ENCODE results near the gene NRL. TPM values are rescaled to one million over a fixed set of nuclear protein-coding genes. Genes with fewer than 3 reads are reported as not detected.
"Not testable (repeated sequence)": the region's sequence is repeated elsewhere in the genome, so short reads cannot be mapped to it uniquely, and the experiment has no call there.

Gene NRL
- total and polyA plus RNA-seq, 2 donors, result 0.85 to 2.9 TPM

- 49% methylated on average over 5 of the region's 5 CpGs for WGBS
- DNase-seq (ENCODE audit: extremely low spot score), result no peak
- H3K27ac ChIP-seq (ENCODE audit: low read depth), result no peak overlapping the region
- H3K36me3 ChIP-seq (ENCODE audit: insufficient read depth), result no peaks in the 10 kb centered on the region
- no peak overlapping the region for H3K4me3 ChIP-seq (ENCODE audit: low read depth, low read length)
- H3K4me1 ChIP-seq (ENCODE audit: insufficient read depth), result no peaks in the 10 kb centered on the region
Measured at GRCh38 chr14:24108336-24108874, 6.3 kb downstream of the NRL start.

DNA sequence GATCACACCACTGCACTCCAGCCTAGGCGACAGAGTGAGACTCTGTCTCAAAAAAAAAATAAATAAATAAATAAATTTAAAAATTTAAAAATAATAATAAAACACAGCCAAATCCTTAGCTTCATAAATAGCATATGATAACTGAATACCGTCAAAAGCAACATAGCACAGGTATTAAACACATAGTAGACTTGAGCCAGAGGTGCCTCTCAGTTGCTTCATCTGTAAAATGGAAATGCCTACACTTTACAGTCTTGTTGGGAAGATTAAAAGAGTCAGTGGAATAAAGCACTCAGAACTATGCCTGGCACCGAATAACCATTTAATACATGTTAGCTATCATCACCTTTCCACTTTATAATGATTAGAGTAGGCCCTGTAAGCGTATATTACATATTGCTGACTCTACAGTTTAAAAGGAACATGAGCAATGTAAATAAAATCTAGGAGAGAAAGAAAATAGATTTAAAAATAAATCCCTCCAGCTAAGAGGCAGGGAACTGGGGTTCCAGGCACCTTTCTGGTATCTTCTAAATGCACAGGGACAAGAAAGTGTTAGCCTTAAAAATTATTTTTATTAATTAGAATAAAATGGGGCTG is 8.0 kb downstream of the NRL start:
- 81% methylated on average over 4 of the region's 4 CpGs for WGBS
- no peak overlapping the region for H3K27ac ChIP-seq (ENCODE audit: low read depth)
- H3K4me1 ChIP-seq (ENCODE audit: insufficient read depth), result no peaks in the 10 kb centered on the region
- DNase-seq (ENCODE audit: extremely low spot score), result no peak
- no peak overlapping the region for H3K4me3 ChIP-seq (ENCODE audit: low read depth, low read length)
- H3K36me3 ChIP-seq (ENCODE audit: insufficient read depth), result no peaks in the 10 kb centered on the region

DNA sequence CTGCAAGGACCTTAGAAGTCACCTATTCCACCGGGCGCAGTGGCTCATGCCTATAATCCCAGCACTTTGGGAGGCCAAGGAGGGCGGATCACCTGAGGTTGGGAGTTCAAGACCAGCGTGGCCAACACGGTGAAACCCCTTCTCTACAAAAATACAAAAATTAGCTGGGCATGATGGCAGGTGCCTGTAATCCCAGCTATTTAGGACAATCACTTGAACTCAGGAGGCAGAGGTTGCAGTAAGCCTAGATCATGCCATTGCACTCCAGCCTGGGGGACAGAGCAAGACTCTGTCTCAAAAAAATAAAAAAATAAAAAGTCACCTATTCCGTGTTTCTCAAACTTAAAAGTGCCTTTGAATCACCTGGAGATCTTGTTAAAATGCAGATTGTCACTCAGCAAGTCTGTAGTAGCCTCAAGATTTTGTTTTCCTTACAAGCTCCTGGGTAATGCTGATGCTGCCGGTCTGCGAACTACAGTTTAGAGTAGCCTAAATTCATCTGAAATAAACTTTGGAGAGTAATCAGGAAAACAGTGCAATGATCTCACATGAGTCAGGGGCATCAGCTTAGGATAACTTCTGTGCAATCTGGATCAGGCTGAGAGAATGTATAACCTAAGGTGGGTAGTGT is 9.0 kb downstream of the NRL start:
- not testable (repeated sequence) for H3K36me3 ChIP-seq (ENCODE audit: insufficient read depth); H3K4me3 ChIP-seq (ENCODE audit: low read depth, low read length); DNase-seq (ENCODE audit: extremely low spot score); H3K4me1 ChIP-seq (ENCODE audit: insufficient read depth); H3K27ac ChIP-seq (ENCODE audit: low read depth)
- WGBS, result 90% methylated on average over 8 of the region's 8 CpGs

DNA sequence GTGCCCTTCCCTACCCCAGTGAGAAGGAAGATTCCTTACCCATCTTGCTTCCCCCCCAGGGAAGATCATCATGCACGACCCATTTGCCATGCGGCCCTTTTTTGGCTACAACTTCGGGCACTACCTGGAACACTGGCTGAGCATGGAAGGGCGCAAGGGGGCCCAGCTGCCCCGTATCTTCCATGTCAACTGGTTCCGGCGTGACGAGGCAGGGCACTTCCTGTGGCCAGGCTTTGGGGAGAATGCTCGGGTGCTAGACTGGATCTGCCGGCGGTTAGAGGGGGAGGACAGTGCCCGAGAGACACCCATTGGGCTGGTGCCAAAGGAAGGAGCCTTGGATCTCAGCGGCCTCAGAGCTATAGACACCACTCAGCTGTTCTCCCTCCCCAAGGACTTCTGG is 11.3 kb downstream of the NRL start:
- Histone ChIP-seq H3K4me1 (ENCODE audit: insufficient read depth) (no peaks in the 10 kb centered on the region), H3K4me3 (ENCODE audit: low read depth, low read length) (no peak overlapping the region), H3K36me3 (ENCODE audit: insufficient read depth) (no peaks in the 10 kb centered on the region), H3K27ac (ENCODE audit: low read depth) (no peak overlapping the region)
- DNase-seq (ENCODE audit: extremely low spot score), result no peak
- 93% methylated on average over 13 of the region's 13 CpGs for WGBS

DNA sequence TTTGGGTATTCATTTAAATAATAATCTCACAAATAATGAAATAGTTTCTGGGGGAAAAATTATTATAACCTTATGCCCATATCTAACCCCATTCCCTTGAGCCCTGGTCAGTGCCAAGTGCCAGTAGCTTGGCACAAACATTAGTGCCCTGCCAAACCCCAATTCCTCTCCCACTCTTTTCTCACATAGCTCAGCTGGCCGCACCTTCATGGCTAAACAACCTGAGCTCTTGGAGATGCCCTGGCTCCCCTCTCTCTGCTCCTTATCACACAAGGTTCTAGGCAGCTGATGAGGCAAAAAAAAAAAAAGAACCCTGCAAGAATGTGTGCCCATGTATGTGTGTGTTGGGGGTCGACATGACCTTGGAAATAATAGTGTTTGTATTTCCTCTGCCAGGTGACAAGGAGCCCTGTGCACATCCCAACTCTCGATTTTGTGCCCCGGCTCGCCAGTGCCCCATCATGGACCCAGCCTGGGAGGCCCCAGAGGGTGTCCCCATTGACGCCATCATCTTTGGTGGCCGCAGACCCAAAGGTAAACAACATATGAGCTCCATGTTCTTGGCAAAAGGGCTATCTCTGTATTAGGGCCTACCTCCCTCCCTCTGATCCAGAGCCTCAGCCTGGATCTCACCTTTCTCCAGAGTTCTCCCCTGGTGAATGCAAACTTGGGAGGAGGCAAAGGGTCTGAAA is 12.2 kb downstream of the NRL start:
- WGBS, result 93% methylated on average over 7 of the region's 7 CpGs
- H3K4me1 ChIP-seq (ENCODE audit: insufficient read depth), result no peaks in the 10 kb centered on the region
- H3K4me3 ChIP-seq (ENCODE audit: low read depth, low read length), result no peak overlapping the region
- DNase-seq (ENCODE audit: extremely low spot score), result no peak
- H3K36me3 ChIP-seq (ENCODE audit: insufficient read depth), result no peaks in the 10 kb centered on the region
- no peak overlapping the region for H3K27ac ChIP-seq (ENCODE audit: low read depth)

DNA sequence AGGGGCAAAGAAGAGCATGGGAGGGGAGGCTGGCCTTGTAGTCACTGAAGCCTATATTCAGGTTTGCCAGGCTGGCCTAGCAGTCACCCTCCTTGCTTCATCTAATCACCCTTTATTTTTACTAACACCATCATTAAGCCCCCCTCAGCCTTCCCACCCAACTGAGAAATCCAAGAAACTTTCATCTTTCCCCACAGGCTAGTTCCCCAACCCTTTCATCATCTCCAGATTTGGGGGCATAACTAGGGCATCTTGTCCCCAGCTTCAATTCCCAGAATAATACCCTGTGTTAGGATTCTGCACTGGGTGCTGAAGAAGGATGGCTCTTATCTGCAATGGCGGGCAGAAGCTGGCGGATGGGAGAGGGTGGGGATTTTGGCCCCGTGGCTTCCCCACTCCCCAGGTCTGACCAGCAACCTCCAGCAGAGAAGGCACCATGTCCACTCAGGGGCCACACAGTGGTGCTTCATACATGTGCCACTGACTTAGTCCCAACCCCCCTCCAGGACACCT is 13.7 kb downstream of the NRL start:
- Histone ChIP-seq H3K4me1 (ENCODE audit: insufficient read depth) (no peaks in the 10 kb centered on the region), H3K27ac (ENCODE audit: low read depth) (no peak overlapping the region), H3K36me3 (ENCODE audit: insufficient read depth) (no peaks in the 10 kb centered on the region), H3K4me3 (ENCODE audit: low read depth, low read length) (no peak overlapping the region)
- 96% methylated on average over 3 of the region's 3 CpGs for WGBS
- DNase-seq (ENCODE audit: extremely low spot score), result no peak

- 85% methylated on average over 4 of the region's 4 CpGs for WGBS
- no peaks in the 10 kb centered on the region for H3K4me1 ChIP-seq (ENCODE audit: insufficient read depth)
- no peak overlapping the region for H3K27ac ChIP-seq (ENCODE audit: low read depth)
- H3K36me3 ChIP-seq (ENCODE audit: insufficient read depth), result no peaks in the 10 kb centered on the region
- no peak overlapping the region for H3K4me3 ChIP-seq (ENCODE audit: low read depth, low read length)
- no peak for DNase-seq (ENCODE audit: extremely low spot score)
Measured at GRCh38 chr14:24100197-24100981, 14.4 kb downstream of the NRL start.

GRCh38 chr14:24098927-24099813 is 15.6 kb downstream of the NRL start:
- H3K27ac ChIP-seq (ENCODE audit: low read depth), result no peak overlapping the region
- DNase-seq (ENCODE audit: extremely low spot score), result no peak
- no peaks in the 10 kb centered on the region for H3K4me1 ChIP-seq (ENCODE audit: insufficient read depth)
- H3K4me3 ChIP-seq (ENCODE audit: low read depth, low read length), result no peak overlapping the region
- WGBS, result 90% methylated on average over 17 of the region's 17 CpGs
- H3K36me3 ChIP-seq (ENCODE audit: insufficient read depth), result no peaks in the 10 kb centered on the region

DNA sequence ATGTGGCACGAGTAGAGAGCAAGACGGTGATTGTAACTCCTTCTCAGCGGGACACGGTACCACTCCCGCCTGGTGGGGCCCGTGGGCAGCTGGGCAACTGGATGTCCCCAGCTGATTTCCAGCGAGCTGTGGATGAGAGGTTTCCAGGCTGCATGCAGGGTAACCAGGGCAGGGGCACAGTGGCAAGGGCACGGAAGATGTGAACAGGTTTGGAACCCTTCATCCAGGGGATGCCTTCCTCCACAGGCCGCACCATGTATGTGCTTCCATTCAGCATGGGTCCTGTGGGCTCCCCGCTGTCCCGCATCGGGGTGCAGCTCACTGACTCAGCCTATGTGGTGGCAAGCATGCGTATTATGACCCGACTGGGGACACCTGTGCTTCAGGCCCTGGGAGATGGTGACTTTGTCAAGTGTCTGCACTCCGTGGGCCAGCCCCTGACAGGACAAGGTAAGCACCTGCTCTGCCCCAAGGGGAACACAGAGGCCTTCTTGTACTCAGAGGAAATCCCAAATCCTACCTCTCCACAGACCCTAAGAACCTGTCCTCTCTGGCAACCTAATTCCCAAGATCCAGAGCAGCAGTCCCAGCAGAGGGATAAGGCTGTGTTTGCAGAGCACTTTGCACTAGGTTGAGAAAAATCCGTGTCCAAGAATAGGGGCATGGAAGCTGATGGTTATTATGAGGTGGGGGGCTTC is 16.4 kb downstream of the NRL start:
- DNase-seq (ENCODE audit: extremely low spot score), result no peak
- no peaks in the 10 kb centered on the region for H3K4me1 ChIP-seq (ENCODE audit: insufficient read depth)
- H3K4me3 ChIP-seq (ENCODE audit: low read depth, low read length), result no peak overlapping the region
- H3K27ac ChIP-seq (ENCODE audit: low read depth), result no peak overlapping the region
- 95% methylated on average over 16 of the region's 16 CpGs for WGBS
- H3K36me3 ChIP-seq (ENCODE audit: insufficient read depth), result no peaks in the 10 kb centered on the region

DNA sequence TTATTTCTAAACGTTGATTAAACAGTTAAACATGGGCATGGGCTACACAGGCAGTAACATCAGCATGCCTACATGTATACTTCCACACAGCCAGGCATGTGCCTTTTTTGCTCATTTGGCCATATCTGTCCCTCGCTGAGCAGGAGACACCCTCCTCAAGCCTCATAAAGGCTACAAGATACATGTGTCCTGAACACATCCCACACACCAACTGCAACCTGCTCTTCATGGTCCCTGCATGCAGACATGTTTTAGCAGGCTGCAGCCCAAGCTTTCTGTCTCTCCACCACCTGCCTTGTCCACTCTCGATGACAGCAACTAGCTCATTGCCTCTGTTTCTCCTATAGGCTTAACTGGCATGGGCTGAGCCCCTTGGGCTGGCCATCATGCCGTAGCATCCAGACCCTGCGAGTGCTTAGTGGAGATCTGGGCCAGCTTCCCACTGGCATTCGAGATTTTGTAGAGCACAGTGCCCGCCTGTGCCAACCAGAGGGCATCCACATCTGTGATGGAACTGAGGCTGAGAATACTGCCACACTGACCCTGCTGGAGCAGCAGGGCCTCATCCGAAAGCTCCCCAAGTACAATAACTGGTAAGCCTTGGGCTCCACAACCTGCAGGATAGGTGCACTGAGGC is 18.1 kb downstream of the NRL start:
- no peaks in the 10 kb centered on the region for H3K36me3 ChIP-seq (ENCODE audit: insufficient read depth)
- H3K4me3 ChIP-seq (ENCODE audit: low read depth, low read length), result no peak overlapping the region
- WGBS, result 96% methylated on average over 8 of the region's 8 CpGs
- no peak overlapping the region for H3K27ac ChIP-seq (ENCODE audit: low read depth)
- no peaks in the 10 kb centered on the region for H3K4me1 ChIP-seq (ENCODE audit: insufficient read depth)
- DNase-seq (ENCODE audit: extremely low spot score), result no peak

DNA sequence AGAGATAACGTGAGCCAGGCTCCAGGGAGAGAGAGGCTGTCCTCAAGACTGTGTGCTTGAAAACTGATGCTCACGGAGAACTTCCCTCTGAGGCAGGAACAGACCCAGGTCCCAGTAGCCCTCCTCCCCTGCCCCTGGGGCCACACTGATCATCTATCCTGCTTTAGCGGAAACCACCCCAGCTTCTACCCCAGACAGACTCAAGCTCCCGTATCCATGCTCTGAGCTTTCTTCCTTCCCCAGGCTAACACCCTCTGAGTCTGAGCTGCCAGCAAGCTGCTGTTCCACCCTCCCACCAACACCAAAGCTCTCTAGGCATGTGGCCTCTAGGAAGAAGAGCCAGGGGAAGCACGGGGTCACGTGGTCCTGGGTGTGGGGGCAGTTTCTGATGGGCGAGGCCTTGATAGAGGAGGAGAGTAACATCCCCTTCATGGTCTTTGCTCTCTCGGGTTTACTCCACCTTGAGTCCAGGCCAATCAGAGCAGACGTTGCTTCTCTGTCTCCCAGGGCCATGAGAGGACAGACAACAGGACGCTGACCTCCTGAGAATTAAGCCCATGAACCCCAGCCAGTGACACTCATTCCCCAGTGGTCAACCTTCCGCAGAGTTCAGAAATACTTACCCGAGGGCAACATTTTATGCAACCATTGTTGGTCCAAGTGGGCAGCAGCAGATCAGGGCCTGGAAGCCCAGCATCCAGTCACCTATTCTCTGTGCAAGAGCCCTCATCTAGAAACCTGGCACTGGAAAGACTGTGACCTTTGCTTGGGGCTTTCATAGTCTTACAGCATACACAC is 19.3 kb downstream of the NRL start:
- WGBS, result 60% methylated on average over 12 of the region's 12 CpGs

More for the DNA sequence above, 19.3 kb downstream of the NRL start:
- no peaks in the 10 kb centered on the region for H3K4me1 ChIP-seq (ENCODE audit: insufficient read depth)
- no peaks in the 10 kb centered on the region for H3K36me3 ChIP-seq (ENCODE audit: insufficient read depth)
- no peak for DNase-seq (ENCODE audit: extremely low spot score)
- peak overlapping the region; percentile 80 for H3K4me3 ChIP-seq (ENCODE audit: low read depth, low read length)
- H3K27ac ChIP-seq (ENCODE audit: low read depth), result peak overlapping the region; percentile 96

Data from urinary bladder (tissue), 4 donors.